Measurements from ENCODE around the gene SNX21.
"Not testable (repeated sequence)": the region's sequence is repeated elsewhere in the genome, so short reads cannot be mapped to it uniquely, and the experiment has no call there.

SNX21 gene, protein sequence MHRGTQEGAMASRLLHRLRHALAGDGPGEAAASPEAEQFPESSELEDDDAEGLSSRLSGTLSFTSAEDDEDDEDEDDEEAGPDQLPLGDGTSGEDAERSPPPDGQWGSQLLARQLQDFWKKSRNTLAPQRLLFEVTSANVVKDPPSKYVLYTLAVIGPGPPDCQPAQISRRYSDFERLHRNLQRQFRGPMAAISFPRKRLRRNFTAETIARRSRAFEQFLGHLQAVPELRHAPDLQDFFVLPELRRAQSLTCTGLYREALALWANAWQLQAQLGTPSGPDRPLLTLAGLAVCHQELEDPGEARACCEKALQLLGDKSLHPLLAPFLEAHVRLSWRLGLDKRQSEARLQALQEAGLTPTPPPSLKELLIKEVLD

DNA sequence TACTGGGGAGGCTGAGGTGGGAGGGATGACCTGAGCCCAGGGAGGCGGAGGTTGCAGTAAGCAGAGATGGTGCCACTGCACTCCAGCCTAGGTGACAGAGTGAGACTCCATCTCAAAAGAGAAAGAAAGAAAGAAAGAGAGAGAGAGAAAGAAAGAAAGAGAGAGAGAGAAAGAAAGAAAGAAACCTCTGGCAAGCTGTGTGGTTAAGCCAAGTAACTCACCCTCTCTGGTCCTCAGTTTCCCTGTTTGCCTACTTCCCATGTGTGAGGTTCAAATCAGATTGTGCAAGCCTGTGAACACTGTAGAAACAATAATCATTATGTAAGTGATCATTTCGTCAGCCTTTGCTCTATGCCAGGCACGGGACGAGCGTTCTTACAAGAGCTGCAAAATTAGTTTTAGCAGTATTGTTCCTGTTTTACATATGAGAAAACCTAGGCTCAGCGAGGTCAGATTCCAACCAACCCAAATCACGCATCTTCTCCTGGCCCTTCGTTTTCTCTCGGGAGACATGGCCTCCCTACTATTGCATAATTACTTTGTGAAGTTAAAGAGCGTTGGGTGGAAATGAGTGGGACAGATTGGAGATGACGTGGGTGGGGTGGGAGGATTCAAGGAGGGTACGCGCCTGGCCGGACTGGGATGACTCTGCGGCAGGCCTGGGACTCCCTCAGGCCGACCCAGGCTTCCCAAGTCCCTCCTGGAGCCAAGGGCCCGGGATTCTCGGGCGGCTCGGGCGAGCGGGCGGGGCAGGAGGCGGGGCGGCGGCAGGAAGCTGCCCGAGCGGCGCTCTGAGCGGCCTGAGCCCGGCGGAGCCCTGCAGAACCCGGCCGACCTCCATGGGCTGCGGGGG lies at the start of gene SNX21:
Gene SNX21 (plus strand): TSS at position 770 of the 853 bp plus-strand sequence. CDS start 121 bp downstream, outside the sequence.
- Mint-ChIP-seq H3K36me3 (peaks cover 2 to 3% of the 10 kb centered on the region in 2 donors), H3K27ac (peak within 1 kb of the TSS; percentile 89), H3K9me3 (no peaks in the 10 kb centered on the region), H3K4me3 (peak within 1 kb of the TSS; percentile 80 to 84), H3K27me3 (peaks cover 0 to 9% of the 10 kb centered on the region in 2 donors), H3K4me1 (peaks cover 7 to 10% of the 10 kb centered on the region in 2 donors)
- DNase-seq (no peak), ATAC-seq (replicated peaks) (peak; percentile 64 to 75)

DNA sequence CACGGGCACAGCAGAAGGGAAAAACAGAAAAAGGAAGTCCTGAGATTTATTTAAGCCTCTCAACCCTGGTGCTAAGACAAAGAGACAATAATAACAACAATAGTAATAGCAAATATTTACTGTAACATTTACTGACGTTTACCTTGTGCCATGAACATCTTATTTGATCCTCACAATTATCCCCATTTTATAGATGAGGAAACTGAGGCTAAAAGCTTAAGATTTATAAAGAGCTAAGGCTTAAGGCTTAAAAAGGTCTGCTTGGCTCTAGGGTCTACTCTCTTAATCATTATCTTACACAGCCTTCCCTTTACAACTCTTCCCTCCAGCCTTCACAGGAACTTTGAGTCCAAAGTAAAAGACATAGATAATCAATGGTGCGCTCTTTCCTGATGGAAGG lies 45.2 kb upstream of the SNX21 start:
- H3K4me1 Mint-ChIP-seq = peaks cover 9 to 13% of the 10 kb centered on the region in 2 donors
- no peaks in the 10 kb centered on the region for H3K9me3 Mint-ChIP-seq
- DNase-seq (no peak), ATAC-seq (replicated peaks) (no peak)
- no peak overlapping the region for H3K4me3 Mint-ChIP-seq
- peaks cover 4 to 8% of the 10 kb centered on the region in 2 donors for H3K36me3 Mint-ChIP-seq
- H3K27ac Mint-ChIP-seq = no peak overlapping the region
- no peaks in the 10 kb centered on the region for H3K27me3 Mint-ChIP-seq

DNA sequence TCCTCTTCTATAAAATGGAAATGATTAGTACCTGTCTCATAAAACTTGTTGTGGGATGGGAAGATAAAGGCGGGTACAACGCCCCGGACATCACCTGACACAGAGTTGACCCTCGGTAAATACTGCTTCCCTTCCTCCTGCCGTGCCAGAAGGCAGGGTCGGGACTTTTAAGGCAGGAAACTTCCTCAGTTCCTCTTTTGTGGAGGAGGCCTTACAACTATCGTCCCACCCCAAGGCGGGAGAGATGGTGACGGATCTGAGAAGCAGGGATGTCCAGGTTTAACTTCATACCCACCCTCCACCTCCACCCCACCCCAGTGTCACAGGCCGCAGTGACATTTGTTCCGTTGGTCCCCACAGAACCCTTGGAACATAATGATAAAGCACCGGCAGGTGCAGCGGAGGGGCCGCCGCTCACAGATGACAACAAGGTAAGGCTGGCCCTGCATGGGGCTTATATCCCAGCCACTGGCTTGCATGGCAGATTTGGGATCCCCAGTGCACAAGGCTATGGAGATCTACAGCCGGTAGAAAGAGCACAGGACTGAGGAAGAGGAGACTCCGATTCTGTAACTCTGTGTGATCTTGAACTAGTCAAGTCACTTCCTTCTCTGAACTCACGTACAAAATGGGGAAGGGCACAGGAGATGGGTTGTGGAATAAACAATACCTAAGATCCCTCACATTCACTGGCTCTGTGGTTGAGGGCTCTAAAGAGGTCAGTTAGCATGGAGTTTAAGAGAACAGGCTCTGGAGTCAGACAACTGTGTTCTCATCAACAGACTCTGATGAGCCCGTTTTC lies 41.1 kb upstream of the SNX21 start:
- no peak for DNase-seq
- peak; percentile 40 to 42 for ATAC-seq (replicated peaks)
- Mint-ChIP-seq H3K4me3 (peak overlapping the region; percentile 88 to 97), H3K27ac (peak overlapping the region; percentile 96), H3K9me3 (no peaks in the 10 kb centered on the region), H3K36me3 (peaks cover 13 to 37% of the 10 kb centered on the region in 2 donors), H3K27me3 (no peaks in the 10 kb centered on the region), H3K4me1 (peaks cover 12 to 13% of the 10 kb centered on the region in 2 donors)

DNA sequence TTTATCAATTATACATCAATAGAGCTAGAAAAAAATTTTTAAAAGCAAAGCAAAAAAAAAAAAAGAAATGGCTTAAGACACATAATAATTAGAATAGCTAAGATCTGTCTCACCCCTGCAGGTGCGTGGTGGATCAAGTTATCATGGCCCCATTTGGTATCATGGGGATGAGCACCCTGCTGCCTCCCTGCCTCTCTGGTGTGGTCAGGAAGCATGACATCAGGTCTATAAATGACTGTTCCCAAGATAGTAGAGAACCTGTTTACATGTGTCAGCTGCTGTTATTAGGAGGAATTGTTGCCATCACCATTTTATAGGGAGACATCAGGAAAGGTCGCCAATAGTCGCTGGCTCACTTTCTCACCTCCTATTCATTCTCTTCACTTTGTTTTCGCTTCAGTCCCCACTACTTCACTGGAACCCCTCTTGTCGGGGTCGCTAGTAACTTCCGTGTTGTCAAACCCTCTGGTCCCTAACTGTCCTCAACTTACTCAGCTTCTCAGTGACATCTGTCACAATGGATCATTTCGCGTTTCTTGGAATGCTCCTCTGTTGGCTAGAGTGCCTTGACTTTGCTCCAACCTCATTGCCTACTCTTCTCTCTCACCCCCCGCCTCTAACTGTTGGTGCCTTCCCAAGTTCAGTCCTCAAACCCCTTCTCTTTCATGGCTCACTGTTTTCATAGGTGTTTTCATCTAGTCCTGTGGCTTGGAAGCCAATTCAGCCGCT lies 37.1 kb upstream of the SNX21 start:
- peaks cover 14 to 46% of the 10 kb centered on the region in 2 donors for H3K36me3 Mint-ChIP-seq

DNA sequence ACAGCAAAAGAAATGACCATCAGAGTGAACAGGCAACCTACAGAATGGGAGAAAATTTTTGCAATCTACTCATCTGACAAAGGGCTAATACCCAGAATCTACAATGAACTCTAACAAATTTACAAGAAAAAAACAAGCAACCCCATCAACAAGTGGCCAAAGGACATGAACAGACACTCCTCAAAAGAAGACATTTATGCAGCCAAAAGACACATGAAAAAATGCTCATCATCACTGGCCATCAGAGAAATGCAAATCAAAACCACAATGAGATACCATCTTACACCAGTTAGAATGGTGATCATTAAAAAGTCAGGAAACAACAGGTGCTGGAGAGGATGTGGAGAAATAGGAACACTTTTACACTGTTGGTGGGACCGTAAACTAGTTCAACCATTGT lies 36.1 kb upstream of the SNX21 start:
- not testable (repeated sequence) for H3K27ac Mint-ChIP-seq; H3K9me3 Mint-ChIP-seq; H3K4me3 Mint-ChIP-seq; DNase-seq; ATAC-seq (replicated peaks); H3K27me3 Mint-ChIP-seq
- peaks cover 17 to 50% of the 10 kb centered on the region in 2 donors for H3K36me3 Mint-ChIP-seq
- H3K4me1 Mint-ChIP-seq = peaks cover 14 to 20% of the 10 kb centered on the region in 2 donors

More for the DNA sequence above, 37.1 kb upstream of the SNX21 start:
- Mint-ChIP-seq H3K4me3 (no peak overlapping the region), H3K9me3 (no peaks in the 10 kb centered on the region), H3K4me1 (peaks cover 18 to 24% of the 10 kb centered on the region in 2 donors), H3K27me3 (no peaks in the 10 kb centered on the region), H3K27ac (no peak overlapping the region)
- DNase-seq (no peak), ATAC-seq (replicated peaks) (no peak)

DNA sequence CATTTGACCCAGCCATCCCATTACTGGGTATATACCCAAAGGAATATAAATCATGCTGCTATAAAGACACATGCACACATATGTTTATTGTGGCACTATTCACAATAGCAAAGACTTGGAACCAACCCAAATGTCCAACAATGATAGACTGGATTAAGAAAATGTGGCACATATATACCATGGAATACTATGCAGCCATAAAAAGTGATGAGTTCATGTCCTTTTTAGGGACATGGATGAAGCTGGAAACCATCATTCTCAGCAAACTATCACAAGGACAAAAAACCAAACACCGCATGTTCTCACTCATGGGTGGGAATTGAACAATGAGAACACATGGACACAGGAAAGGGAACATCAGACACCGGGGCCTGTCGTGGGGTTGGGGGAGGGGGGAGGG lies 35.6 kb upstream of the SNX21 start:
- Mint-ChIP-seq H3K4me1 (peaks cover 10 to 15% of the 10 kb centered on the region in 2 donors), H3K36me3 (peaks cover 15 to 47% of the 10 kb centered on the region in 2 donors)
- not testable (repeated sequence) for H3K27ac Mint-ChIP-seq; DNase-seq; ATAC-seq (replicated peaks); H3K27me3 Mint-ChIP-seq; H3K4me3 Mint-ChIP-seq; H3K9me3 Mint-ChIP-seq

DNA sequence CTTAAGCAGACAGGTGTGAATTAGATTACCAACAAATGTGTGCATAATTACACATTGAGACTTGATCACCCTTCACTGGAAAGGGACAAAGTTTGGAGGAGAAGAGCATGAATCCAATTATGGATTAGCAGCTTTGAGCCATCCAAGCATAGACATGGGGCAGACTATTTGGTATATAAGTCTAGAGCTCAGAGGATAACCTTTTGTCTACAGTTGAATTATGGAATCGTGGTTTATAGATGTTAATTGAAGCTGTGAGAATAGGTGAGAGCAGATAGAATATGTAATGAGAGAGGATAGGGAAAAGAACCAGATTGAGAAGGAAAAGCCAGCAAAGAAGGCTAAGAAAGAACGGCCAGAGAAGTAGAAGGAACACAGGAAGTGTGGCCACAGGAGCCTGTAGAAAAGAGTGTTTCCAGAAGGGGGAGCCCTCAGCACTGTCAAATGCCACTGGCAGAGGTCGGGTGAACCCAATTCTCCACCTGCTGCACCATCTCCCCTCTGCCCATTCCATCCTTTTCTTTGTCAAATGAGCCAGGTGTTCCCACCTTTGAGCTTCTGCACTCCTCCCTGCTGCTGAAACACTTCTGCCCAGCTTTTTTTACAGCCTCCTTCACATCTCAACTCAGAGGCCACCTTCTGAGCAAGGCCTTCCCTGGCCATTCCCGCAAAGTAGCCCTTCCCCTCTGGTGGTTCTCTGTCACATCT lies 34.5 kb upstream of the SNX21 start:
- no peaks in the 10 kb centered on the region for H3K27me3 Mint-ChIP-seq
- ATAC-seq (replicated peaks) (peak; percentile 79 to 81), DNase-seq (peak; percentile 24)
- no peaks in the 10 kb centered on the region for H3K9me3 Mint-ChIP-seq
- H3K4me1 Mint-ChIP-seq = peaks cover 10 to 13% of the 10 kb centered on the region in 2 donors
- peaks cover 20 to 47% of the 10 kb centered on the region in 2 donors for H3K36me3 Mint-ChIP-seq
- H3K27ac Mint-ChIP-seq = peak overlapping the region; percentile 38
- no peak overlapping the region for H3K4me3 Mint-ChIP-seq

DNA sequence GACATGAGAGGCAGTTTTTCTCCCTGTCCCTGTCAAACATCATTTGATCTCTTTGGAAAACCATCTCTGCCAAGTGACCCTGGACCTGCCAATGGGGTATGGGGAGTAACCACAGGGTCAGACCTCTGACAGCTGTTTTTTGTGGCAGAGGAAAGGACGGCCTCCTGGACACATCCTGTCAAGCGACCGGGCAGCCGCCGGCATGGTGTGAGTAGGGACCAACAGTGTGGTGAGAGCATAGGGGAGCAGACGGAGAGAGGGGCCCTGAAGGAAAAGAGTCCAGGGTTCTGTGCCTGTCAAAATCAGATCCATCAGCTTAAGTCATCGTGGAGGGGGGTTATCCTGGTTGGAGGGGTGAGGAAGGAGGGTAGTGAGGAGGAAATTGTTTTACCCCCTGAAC lies 31.7 kb upstream of the SNX21 start:
- no peaks in the 10 kb centered on the region for H3K27me3 Mint-ChIP-seq
- H3K4me1 Mint-ChIP-seq = peaks cover 6 to 13% of the 10 kb centered on the region in 2 donors

DNA sequence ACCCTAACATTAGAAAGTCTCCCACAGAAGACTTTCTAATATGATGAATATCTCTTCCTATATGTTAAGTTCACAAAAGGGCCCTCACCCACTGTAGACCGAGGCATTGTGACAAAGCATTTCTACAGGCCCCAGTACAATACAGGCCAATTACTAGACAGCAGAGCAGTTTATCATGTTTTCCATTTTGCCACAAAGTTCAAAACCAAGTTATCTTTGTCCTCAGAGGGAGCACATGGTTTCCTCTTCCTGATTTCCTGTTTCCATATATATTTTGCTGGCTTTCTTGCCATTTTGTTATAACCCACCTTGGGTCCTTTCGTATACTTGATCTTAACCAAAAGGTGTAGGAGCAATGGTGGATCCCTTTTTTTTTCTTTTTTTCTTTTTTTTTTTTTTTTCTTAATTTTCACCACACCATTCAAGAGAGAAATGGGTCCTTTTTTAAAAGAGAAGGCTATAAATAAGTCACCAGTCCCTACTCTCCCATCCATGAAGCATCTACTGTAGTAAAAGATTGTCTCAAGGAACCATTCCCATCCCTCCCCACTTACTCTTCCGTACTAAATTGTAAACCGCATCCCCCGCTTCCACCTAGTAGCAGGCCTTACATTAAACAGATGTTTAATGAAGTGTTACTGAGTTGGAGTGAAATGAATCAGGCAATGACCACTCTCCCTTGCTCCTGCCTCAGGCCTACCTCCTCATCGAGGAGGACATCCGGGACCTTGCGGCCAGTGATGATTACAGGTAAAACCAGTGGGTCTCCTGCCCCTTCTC lies 23.2 kb upstream of the SNX21 start:
- Mint-ChIP-seq H3K27me3 (no peaks in the 10 kb centered on the region), H3K9me3 (no peaks in the 10 kb centered on the region), H3K4me3 (no peak overlapping the region), H3K36me3 (peaks cover 23 to 38% of the 10 kb centered on the region in 2 donors), H3K27ac (no peak overlapping the region), H3K4me1 (peaks cover 8 to 13% of the 10 kb centered on the region in 2 donors)
- DNase-seq = no peak
- ATAC-seq (replicated peaks) = no peak

More for the DNA sequence above, 31.7 kb upstream of the SNX21 start:
- Mint-ChIP-seq H3K27ac (no peak overlapping the region), H3K9me3 (no peaks in the 10 kb centered on the region), H3K36me3 (peaks cover 27 to 41% of the 10 kb centered on the region in 2 donors), H3K4me3 (no peak overlapping the region)
- ATAC-seq (replicated peaks) (no peak), DNase-seq (no peak)

DNA sequence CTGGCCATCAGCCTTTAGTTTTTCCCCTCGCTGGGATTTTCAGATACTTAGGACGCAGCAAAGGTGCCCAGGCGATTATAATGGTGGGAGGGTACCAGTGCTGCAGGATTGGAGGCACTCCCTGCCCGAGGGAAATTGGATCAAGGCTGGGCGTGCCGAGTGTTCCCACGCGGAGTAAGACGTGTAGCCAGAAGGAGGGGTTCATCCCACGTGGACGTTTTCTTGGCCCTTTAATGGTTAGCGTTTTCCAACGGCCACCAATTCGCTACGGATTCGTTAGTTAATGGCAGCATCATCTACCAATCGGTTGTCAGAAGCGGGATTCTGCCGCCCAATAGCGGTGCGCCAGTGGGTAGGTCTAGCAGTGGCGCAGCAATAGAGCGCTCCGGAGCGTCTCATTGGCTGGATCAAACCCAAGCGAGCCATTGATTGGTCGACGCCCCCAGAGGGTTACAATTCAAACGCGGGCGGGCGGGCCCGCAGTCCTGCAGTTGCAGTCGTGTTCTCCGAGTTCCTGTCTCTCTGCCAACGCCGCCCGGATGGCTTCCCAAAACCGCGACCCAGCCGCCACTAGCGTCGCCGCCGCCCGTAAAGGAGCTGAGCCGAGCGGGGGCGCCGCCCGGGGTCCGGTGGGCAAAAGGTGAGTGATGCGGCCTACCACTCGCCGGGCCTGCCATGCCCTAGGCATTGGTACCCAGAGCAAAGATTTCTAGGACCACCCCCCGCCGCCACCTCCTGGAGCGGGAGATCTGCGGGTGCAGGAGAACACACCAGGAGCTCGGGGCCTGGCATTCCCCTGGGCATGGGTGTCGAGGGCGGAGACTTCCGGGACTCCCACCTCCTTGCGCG lies 21.2 kb upstream of the SNX21 start, which contains the start of gene UBE2C:
Gene UBE2C (plus strand): TSS at position 488 of the 849 bp plus-strand sequence. CDS start 52 bp downstream, at position 540.
- ATAC-seq (replicated peaks) = peak; percentile 99 to 100
- peaks cover 8 to 13% of the 10 kb centered on the region in 2 donors for H3K4me1 Mint-ChIP-seq
- H3K36me3 Mint-ChIP-seq = peaks cover 18 to 33% of the 10 kb centered on the region in 2 donors
- peak within 1 kb of the TSS; percentile 88 to 93 for H3K4me3 Mint-ChIP-seq
- no peaks in the 10 kb centered on the region for H3K27me3 Mint-ChIP-seq
- no peaks in the 10 kb centered on the region for H3K9me3 Mint-ChIP-seq
- peak; percentile 95 for DNase-seq
- H3K27ac Mint-ChIP-seq = peak within 1 kb of the TSS; percentile 87

DNA sequence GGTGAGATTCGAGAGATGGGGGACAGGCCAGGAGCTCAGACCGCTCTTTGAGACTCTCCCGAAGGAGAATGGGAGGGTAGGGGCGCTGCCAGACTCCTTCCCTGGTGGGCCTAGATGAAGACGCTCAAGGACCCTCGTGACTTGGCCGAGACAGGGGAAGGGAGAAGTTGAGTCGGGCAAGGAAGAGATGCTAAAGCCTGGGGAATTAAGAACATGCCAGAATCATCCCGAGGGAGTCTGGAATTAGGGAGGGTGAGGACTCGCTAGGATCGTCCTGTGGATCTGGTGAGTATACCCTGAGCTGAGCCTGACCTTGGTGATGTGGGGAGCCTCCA lies 20.6 kb upstream of the SNX21 start:
- Mint-ChIP-seq H3K4me3 (peak overlapping the region; percentile 88 to 93), H3K9me3 (no peaks in the 10 kb centered on the region), H3K27me3 (no peaks in the 10 kb centered on the region), H3K27ac (peak overlapping the region; percentile 87), H3K4me1 (peaks cover 8 to 13% of the 10 kb centered on the region in 2 donors), H3K36me3 (peaks cover 18 to 31% of the 10 kb centered on the region in 2 donors)
- DNase-seq (no peak), ATAC-seq (replicated peaks) (no peak)
